Ascending aorta (tissue), 1 donor: ENCODE data around the gene FKBP3. TPM values are rescaled to one million over a fixed set of nuclear protein-coding genes. Genes with fewer than 3 reads are reported as not detected.

ENCODE experiments used
- total RNA-seq: library from RNA; depleted of rRNA; stranded (reverse); fragments of >200 nt; gene quantifications from one replicate; pipeline ENCODE4 v1.1.0, GENCODE V29; 2016

The FKBP3 gene
- total RNA-seq, 1 donor from 2014 or later, result 8.8 TPM

Other genes with a start within 250 kb of the FKBP3 start
- 6.1 TPM for gene KLHL28, start 172.5 kb downstream of the FKBP3 start, total RNA-seq
- 1.8 TPM for gene TOGARAM1, start 172.3 kb downstream of the FKBP3 start, total RNA-seq
- 43.2 TPM for gene PRPF39, start 50.4 kb downstream of the FKBP3 start, total RNA-seq
- 2.1 TPM for gene FANCM, start 1.4 kb upstream of the FKBP3 start, total RNA-seq
- 35.9 TPM for gene MIS18BP1, start 118.7 kb upstream of the FKBP3 start, total RNA-seq